ENCODE results near the gene RPTOR.
"Not testable (repeated sequence)": the region's sequence is repeated elsewhere in the genome, so short reads cannot be mapped to it uniquely, and the experiment has no call there.

RPTOR gene

DNA sequence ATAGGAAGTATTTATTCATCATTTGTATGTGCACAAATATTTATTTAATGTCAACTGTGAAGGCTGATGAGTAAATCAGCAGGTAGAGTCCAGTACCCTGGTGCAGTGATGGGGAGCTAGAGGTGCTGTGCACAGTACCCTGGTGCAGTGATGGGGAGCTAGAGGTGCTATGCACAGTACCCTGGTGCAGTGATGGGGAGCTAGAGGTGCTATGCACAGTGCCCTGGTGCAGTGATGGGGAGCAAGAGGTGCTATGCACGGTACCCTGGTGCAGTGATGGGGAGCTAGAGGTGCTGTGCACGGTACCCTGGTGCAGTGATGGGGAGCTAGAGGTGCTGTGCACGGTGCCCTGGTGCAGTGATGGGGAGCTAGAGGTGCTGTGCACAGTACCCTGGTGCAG, 154.6 kb downstream of the RPTOR start:
- not testable (repeated sequence) for H3K9ac ChIP-seq (ENCODE audit: low read depth, low read length); H3K27me3 ChIP-seq (ENCODE audit: control insufficient read depth, insufficient read depth, low read length); H3K4me1 ChIP-seq (ENCODE audit: control insufficient read depth, insufficient read depth, low read length); H3K4me3 ChIP-seq (ENCODE audit: low read depth, low read length); H3K9me3 ChIP-seq (ENCODE audit: control insufficient read depth, insufficient read depth, low read length); H3K36me3 ChIP-seq (ENCODE audit: control insufficient read depth, insufficient read depth, low read length)

DNA sequence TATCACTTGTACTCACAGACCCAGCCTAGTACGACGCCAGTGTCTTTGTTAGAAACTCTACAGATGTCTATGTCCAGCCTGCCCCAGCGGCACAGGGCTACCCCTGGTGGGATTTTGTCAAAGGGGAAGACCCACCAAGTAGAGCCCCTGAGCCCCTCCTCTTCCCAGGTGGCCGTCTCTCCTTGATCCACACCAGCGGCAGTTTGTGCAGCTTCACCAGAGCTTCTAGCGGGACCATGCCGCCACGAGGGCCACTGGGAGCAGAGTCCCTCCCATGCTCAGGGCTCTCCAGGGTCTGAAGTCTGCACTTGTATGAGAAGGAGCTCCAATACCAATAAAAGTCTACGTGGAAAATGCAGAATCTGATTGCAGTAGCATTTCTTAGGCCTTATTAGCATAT, 157.1 kb downstream of the RPTOR start:
- Histone ChIP-seq H3K36me3 (ENCODE audit: control insufficient read depth, insufficient read depth, low read length) (no peaks in the 10 kb centered on the region), H3K9ac (ENCODE audit: low read depth, low read length) (no peak overlapping the region), H3K4me1 (ENCODE audit: control insufficient read depth, insufficient read depth, low read length) (no peaks in the 10 kb centered on the region), H3K4me3 (ENCODE audit: low read depth, low read length) (no peak overlapping the region), H3K27me3 (ENCODE audit: control insufficient read depth, insufficient read depth, low read length) (no peaks in the 10 kb centered on the region), H3K9me3 (ENCODE audit: control insufficient read depth, insufficient read depth, low read length) (no peaks in the 10 kb centered on the region)

DNA sequence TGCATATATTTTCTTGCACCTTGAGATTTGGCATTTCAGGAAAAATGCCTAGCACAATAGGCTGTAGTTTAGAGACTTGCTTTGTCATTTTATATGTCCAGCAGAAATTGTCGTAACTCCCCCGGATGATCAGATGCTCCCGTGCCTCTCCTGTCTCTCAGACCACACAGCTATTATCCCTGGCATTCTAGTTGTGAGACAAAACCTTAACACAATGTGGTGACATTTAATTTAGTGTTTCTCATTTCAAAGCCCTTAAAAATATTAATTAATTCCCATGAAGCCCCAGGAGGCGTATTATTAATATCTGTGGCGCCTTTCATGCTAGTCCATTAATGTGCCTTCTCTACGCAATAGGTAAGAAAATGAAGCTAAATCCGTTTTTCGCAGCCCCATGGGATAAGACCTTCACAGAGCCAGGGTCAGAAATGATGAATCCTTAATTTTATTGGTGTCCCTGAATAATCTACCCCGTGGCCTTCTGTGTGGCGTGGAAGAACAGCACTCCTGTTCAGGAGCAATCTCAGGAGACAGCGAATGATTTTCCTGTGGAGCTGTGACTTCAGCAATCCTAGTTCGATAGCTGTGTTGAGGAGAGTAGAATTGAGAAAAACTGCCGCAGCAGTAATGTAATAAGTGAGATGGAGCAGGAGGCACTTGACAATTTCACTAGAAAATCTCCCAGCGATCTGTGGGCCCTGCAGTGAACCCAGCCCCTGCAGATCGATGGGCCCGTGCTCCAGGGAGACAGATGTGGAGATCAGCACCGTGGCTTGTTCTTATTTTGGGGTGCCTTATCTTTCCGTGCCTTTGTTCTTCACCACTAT, 157.9 kb downstream of the RPTOR start:
- Histone ChIP-seq H3K27me3 (ENCODE audit: control insufficient read depth, insufficient read depth, low read length) (no peaks in the 10 kb centered on the region), H3K4me3 (ENCODE audit: low read depth, low read length) (no peak overlapping the region), H3K36me3 (ENCODE audit: control insufficient read depth, insufficient read depth, low read length) (no peaks in the 10 kb centered on the region), H3K4me1 (ENCODE audit: control insufficient read depth, insufficient read depth, low read length) (no peaks in the 10 kb centered on the region), H3K9ac (ENCODE audit: low read depth, low read length) (no peak overlapping the region), H3K9me3 (ENCODE audit: control insufficient read depth, insufficient read depth, low read length) (no peaks in the 10 kb centered on the region)

DNA sequence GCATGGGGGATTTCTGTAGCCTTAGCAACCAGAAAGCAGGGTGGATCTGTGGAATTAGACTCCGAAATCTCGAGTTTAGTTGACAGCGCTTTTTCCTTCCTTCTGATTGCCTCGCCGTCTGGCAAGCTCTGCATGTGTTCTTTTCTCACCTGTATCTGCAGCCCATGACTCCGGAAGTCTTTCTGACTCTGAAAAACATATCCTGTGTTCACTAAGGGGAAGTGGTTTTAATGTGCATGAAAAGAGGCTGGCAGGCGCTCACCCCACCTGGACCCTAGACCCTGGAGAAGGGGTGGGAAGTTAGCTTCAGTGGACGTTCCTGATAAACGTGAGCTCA, 158.5 kb downstream of the RPTOR start:
- Histone ChIP-seq H3K9me3 (ENCODE audit: control insufficient read depth, insufficient read depth, low read length) (no peaks in the 10 kb centered on the region), H3K4me1 (ENCODE audit: control insufficient read depth, insufficient read depth, low read length) (no peaks in the 10 kb centered on the region), H3K9ac (ENCODE audit: low read depth, low read length) (no peak overlapping the region), H3K36me3 (ENCODE audit: control insufficient read depth, insufficient read depth, low read length) (no peaks in the 10 kb centered on the region), H3K4me3 (ENCODE audit: low read depth, low read length) (no peak overlapping the region), H3K27me3 (ENCODE audit: control insufficient read depth, insufficient read depth, low read length) (no peaks in the 10 kb centered on the region)

DNA sequence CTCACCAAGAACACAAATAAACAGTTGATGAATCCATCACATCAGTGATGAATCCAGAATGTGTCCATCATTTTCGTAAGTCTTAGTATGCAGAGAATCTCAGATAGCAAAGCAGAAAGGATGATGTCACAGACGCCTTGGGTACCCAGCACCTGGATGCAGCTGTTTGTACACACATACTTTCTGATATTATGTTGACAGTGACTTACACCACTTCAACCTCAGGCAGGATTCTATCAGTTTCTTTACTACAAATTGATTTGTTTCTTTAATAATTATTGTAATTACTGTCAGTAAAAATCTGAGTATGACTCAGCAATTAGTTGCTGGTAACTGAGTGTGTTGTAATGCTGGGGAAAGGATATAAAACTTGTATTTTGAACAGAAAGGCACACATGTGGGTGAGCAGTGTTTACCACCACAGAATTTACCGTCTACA, 159.8 kb downstream of the RPTOR start:
- Histone ChIP-seq H3K9ac (ENCODE audit: low read depth, low read length) (no peak overlapping the region), H3K4me1 (ENCODE audit: control insufficient read depth, insufficient read depth, low read length) (no peaks in the 10 kb centered on the region), H3K27me3 (ENCODE audit: control insufficient read depth, insufficient read depth, low read length) (no peaks in the 10 kb centered on the region), H3K36me3 (ENCODE audit: control insufficient read depth, insufficient read depth, low read length) (no peaks in the 10 kb centered on the region), H3K9me3 (ENCODE audit: control insufficient read depth, insufficient read depth, low read length) (no peaks in the 10 kb centered on the region), H3K4me3 (ENCODE audit: low read depth, low read length) (no peak overlapping the region)

DNA sequence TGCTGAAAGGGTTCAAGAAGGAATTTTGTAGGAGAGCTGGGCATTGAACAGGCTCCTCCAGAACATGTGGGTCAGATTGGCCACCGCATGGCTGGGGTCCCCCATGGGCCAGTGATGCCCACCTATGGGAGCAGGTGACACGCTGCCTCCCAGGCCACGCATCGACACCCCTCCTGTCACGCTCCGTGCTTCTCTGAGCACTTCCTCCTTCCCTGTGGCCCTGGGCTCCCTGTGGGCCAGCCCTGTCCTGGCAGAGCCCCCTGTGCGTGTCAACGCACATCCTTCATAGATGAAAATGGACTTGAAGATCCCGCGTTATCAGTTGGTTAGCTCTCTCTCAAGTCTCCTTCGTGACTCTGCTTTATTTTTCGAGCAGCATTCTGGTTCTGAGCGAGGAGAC, 160.3 kb downstream of the RPTOR start:
- no peak overlapping the region for H3K4me3 ChIP-seq (ENCODE audit: low read depth, low read length)
- H3K9ac ChIP-seq (ENCODE audit: low read depth, low read length), result no peak overlapping the region
- H3K36me3 ChIP-seq (ENCODE audit: control insufficient read depth, insufficient read depth, low read length), result no peaks in the 10 kb centered on the region
- no peaks in the 10 kb centered on the region for H3K27me3 ChIP-seq (ENCODE audit: control insufficient read depth, insufficient read depth, low read length)
- H3K9me3 ChIP-seq (ENCODE audit: control insufficient read depth, insufficient read depth, low read length), result no peaks in the 10 kb centered on the region
- H3K4me1 ChIP-seq (ENCODE audit: control insufficient read depth, insufficient read depth, low read length), result no peaks in the 10 kb centered on the region

DNA sequence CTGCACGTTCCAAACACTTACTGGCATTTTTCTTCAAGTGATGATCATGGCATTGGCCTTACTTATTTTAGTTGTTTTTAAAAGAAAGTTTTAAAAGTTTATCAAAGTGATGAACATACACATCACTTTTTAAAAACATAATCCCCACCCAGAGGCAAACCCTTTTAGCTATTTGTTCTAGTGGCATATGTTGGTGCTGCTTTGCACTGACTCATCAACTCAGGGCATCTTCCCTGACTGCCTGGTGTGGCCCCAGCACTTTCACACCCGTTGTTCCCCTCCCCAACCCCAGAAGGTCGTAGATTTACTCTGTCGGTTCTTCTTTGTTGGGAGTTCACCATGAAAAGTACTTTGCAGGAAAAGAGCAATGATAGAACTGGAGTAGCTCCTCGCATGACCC, 161.3 kb downstream of the RPTOR start:
- H3K27me3 ChIP-seq (ENCODE audit: control insufficient read depth, insufficient read depth, low read length), result no peaks in the 10 kb centered on the region
- no peaks in the 10 kb centered on the region for H3K9me3 ChIP-seq (ENCODE audit: control insufficient read depth, insufficient read depth, low read length)
- no peak overlapping the region for H3K9ac ChIP-seq (ENCODE audit: low read depth, low read length)
- no peak overlapping the region for H3K4me3 ChIP-seq (ENCODE audit: low read depth, low read length)
- no peaks in the 10 kb centered on the region for H3K4me1 ChIP-seq (ENCODE audit: control insufficient read depth, insufficient read depth, low read length)
- H3K36me3 ChIP-seq (ENCODE audit: control insufficient read depth, insufficient read depth, low read length), result no peaks in the 10 kb centered on the region

DNA sequence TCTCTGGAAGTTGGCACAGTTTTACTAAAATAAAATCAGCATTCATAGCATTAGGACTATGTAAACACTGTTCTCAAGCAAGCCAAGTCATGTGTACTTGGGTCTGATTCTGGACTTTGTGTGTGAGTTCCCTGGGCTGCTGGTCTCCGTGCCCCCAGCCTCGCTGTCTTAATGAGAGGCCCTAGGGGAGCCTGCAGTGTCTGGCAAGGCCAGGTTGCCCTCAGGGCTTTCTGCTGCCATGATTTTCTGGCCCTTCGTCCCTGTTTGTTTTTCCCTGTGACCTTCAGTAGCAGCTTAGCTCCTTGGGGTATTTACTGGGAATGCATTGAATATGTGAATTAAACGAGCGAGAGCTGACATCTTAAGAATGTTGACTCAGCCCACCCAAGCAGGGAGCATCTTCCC, 161.8 kb downstream of the RPTOR start:
- Histone ChIP-seq H3K4me1 (ENCODE audit: control insufficient read depth, insufficient read depth, low read length) (no peaks in the 10 kb centered on the region), H3K27me3 (ENCODE audit: control insufficient read depth, insufficient read depth, low read length) (no peaks in the 10 kb centered on the region), H3K36me3 (ENCODE audit: control insufficient read depth, insufficient read depth, low read length) (no peaks in the 10 kb centered on the region), H3K9ac (ENCODE audit: low read depth, low read length) (no peak overlapping the region), H3K4me3 (ENCODE audit: low read depth, low read length) (no peak overlapping the region), H3K9me3 (ENCODE audit: control insufficient read depth, insufficient read depth, low read length) (no peaks in the 10 kb centered on the region)

DNA sequence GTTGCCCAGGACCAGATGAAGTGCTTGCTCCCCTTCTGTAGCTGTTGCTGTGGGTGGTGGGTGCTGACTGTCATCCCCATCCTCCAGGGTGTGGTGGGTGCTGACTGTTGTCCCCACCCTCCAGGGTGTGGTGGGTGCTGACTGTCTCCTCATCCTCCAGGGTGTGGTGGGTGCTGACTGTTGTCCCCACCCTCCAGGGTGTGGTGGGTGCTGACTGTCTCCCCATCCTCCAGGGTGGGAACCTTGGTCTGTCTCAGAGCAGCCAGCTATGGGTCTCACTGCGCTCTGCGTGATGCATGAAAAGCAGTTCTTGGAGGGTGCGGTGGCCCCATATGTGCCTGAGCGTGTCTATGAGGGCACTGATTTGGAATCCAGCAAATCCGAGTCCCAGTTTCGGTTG, 163.8 kb downstream of the RPTOR start:
- Histone ChIP-seq H3K4me3 (ENCODE audit: low read depth, low read length) (no peak overlapping the region), H3K36me3 (ENCODE audit: control insufficient read depth, insufficient read depth, low read length) (no peaks in the 10 kb centered on the region), H3K9me3 (ENCODE audit: control insufficient read depth, insufficient read depth, low read length) (no peaks in the 10 kb centered on the region), H3K9ac (ENCODE audit: low read depth, low read length) (no peak overlapping the region), H3K4me1 (ENCODE audit: control insufficient read depth, insufficient read depth, low read length) (no peaks in the 10 kb centered on the region), H3K27me3 (ENCODE audit: control insufficient read depth, insufficient read depth, low read length) (no peaks in the 10 kb centered on the region)

DNA sequence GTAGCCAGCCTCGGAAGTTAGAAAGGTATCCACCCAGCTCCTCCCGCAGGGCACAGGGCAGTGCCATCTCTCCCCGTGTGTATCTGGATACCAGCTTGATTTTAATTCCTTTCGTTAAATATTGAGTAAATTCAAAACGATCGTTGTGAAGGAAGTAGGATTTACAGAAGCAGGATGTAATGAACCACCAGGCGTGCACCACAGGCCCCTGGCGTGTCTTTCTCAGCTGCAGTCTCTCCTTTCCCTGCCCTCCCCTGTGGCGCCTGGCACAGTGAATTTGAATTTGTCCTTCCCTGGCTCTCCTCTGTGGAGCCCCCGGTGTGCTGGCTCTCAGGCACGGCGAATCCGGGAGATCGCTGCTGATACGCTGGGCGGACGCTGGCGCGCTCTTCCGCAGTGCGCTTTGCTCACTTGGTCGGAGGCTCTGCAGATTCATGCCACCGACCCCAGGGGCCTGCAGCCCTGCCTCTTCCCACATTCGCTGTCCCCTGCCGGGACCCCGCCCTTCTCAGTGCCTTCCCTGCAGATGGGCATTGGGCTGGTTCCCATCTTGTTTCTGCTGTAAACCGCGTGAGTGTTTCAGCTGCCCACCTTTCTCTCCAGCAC, 164.6 kb downstream of the RPTOR start:
- Histone ChIP-seq H3K4me3 (ENCODE audit: low read depth, low read length) (no peak overlapping the region), H3K36me3 (ENCODE audit: control insufficient read depth, insufficient read depth, low read length) (no peaks in the 10 kb centered on the region), H3K4me1 (ENCODE audit: control insufficient read depth, insufficient read depth, low read length) (no peaks in the 10 kb centered on the region), H3K9me3 (ENCODE audit: control insufficient read depth, insufficient read depth, low read length) (no peaks in the 10 kb centered on the region), H3K9ac (ENCODE audit: low read depth, low read length) (no peak overlapping the region), H3K27me3 (ENCODE audit: control insufficient read depth, insufficient read depth, low read length) (no peaks in the 10 kb centered on the region)

DNA sequence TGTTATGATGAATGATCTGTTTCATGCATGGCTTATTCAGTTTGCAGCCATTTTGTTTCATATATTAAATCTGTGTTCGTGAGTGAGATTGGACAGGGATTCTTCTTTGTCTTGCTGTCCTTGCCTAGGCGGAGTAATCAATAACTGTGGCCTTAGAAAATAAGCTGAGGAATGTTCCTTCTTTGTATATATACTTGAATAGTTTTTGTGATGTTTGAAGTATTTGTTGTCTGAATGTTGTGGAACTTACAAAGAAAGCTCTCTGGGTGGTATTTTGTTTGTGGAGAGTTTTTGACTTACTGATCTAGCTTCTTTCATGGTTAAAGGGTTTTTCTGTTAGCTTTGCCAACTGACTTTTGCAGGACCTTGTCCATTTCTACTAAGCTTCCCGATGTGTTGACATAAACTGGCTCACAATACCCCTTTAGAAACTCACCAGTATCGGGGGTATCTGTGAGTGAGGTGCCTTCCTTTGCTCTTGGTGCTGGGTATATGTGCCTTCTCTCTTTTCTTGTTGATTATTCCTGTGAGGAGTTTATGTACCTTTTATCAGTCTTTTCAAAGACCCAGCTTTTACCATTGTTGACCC, 166.2 kb downstream of the RPTOR start:
- Histone ChIP-seq H3K4me3 (ENCODE audit: low read depth, low read length) (no peak overlapping the region), H3K36me3 (ENCODE audit: control insufficient read depth, insufficient read depth, low read length) (no peaks in the 10 kb centered on the region), H3K27me3 (ENCODE audit: control insufficient read depth, insufficient read depth, low read length) (no peaks in the 10 kb centered on the region), H3K9ac (ENCODE audit: low read depth, low read length) (no peak overlapping the region), H3K4me1 (ENCODE audit: control insufficient read depth, insufficient read depth, low read length) (no peaks in the 10 kb centered on the region), H3K9me3 (ENCODE audit: control insufficient read depth, insufficient read depth, low read length) (no peaks in the 10 kb centered on the region)

DNA sequence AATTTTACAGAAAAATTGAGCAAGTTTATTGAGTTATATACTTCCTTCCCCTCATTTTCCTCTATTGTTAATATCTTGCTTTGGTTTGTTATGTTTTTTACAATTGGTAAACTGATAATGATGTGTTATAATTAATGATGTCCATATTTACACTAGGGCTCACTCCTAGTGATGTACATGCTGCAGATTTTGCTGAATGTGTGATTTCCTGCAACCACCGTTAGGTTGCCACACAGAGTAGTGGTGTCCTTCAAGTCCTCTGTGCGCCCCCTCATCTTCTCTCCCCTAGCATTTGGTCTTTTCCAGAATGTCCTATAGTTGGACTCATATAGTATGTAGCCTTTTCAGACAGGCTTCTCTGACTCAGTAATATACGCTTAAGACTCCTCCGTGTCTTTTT, 167.5 kb downstream of the RPTOR start:
- Histone ChIP-seq H3K9ac (ENCODE audit: low read depth, low read length) (no peak overlapping the region), H3K36me3 (ENCODE audit: control insufficient read depth, insufficient read depth, low read length) (no peaks in the 10 kb centered on the region), H3K4me1 (ENCODE audit: control insufficient read depth, insufficient read depth, low read length) (no peaks in the 10 kb centered on the region), H3K9me3 (ENCODE audit: control insufficient read depth, insufficient read depth, low read length) (no peaks in the 10 kb centered on the region), H3K27me3 (ENCODE audit: control insufficient read depth, insufficient read depth, low read length) (no peaks in the 10 kb centered on the region), H3K4me3 (ENCODE audit: low read depth, low read length) (no peak overlapping the region)

Data from iPS-15b (cell line).